ENCODE results near the gene ZBTB33. TPM values are rescaled to one million over a fixed set of nuclear protein-coding genes. Genes with fewer than 3 reads are reported as not detected.

The ZBTB33 gene
- total RNA-seq, 1 donor from 2014 or later, result 20.0 TPM

DNA sequence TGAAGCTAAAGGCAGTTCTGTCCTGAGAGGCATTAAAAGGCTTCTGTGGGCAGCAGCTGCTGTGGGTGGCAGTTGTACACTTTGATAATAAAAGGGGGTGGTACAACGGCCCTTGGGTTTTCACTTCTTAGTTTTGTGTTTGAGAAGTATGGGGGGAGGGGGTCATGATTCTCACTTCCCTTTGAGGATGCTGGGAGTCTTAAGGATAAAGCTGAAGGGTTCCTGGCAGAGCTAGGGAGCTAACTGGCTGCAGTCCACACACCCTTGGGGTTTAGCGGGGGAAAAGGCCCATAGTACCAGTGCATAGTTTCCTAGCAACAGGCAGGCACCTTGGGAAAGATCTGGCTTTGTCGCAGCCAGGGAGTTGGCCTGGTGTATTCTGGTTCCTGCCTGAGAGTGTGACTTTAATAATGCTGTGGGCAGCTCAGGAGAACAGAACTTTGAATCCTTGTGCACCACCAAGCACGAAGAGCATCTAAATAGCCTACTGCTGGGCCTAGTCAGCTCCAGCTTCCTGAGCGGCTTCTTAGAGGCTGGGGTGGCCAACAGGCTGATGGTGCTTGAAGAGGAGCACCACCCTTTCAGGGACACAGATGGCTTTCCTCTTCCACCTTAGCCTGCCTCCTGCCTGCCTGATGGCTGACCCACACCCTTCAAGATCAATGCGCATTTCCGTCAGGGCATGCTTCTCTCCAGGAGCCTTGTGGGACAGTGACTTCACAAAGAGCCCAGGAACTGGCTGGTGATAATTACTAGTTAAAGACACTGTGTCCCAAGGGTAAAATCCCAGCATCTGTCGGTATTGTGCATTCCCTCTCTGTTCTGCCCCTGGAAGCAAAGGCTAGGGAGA lies 12.5 kb downstream of the ZBTB33 start:
- no peak for DNase-seq (ENCODE audit: low read depth)

DNA sequence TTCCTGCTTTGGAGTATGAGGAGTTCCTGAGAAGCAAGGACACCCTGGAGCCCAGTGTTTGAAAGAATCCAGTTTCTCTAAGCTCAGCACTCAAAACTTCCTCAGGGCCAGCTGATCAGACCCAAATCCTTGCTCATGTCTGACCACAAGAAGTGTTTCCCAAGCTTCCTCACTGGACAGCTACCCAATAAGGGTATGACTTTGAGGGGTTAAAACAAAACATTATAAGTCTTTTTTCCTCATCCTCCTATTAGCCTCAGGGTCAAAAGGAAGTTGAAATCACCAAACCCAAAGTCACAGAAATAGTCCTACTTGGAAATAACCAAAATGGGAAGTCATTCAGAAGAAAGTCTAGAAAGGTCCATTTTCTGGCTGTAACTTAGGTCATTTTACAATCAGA lies 13.7 kb downstream of the ZBTB33 start:
- DNase-seq (ENCODE audit: low read depth), result no peak

DNA sequence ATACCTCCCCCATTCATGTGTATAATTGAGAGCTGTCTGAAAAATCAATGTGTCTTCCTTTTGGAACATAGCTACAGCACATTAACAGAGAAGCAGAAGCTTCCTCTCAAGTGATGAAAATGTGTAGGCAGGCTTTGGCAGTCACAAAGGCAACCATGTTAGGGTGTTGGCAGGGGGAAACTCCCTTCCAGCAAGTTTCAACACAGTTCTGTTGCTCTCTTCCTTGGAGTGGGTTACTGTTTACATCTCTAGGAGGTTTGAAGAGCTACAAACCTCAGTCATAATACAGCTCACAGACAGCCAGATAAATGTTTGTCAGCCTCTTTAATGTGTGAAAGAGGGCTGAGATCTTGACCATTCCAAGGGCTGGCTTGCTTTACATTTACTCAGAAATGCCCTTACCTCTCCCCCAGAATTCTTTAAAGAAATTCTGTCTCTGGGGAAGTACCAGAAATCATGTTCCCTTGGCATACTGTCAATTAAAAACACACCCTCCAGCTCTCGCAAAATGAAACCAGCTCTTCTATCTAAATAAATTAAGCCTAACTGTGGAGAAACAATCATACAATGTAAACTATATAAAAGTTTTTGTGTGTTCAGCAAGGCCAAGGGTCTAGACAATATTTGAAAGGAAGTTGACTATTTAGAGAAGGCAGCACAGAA lies 18.9 kb downstream of the ZBTB33 start:
- no peak for DNase-seq (ENCODE audit: low read depth)

DNA sequence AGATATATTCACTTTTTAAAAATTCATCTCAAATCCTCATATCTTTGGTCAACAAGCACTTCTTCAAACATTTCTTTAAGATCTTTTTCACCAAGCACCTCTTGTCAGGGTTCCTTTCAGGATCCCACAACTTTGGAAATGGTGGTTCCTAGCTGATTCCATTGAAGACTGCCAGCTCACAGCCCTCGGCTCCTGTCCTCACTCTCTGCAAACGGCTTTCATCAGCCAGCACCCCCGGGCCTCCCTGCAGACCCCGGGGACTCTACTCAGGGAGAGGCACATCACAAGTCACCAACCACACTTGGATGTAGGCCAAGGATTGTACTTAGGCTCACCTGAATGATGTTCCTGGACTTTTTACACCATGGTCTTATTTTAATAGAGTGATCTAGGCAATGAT lies 20.0 kb downstream of the ZBTB33 start:
- DNase-seq (ENCODE audit: low read depth), result no peak

DNA sequence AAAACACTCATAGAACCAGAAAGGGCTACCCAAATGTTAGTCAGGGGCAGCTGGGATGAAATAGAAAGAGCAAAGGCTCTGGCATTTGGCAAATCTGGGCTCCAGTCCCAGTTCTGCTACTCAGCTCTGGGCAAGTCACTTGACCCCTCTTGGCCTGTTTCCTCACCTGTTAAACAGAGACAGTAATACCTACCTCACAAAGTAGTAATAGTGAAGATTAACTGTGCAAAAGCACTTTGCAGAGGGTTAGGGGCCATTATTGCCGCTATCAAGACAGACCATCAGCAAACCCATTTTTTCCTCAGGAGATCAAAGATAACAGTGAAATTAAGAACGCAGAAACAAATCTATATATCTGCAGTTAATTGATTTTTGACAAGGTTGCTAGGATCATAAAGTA lies 20.6 kb downstream of the ZBTB33 start:
- peak; percentile 4 for DNase-seq (ENCODE audit: low read depth)

DNA sequence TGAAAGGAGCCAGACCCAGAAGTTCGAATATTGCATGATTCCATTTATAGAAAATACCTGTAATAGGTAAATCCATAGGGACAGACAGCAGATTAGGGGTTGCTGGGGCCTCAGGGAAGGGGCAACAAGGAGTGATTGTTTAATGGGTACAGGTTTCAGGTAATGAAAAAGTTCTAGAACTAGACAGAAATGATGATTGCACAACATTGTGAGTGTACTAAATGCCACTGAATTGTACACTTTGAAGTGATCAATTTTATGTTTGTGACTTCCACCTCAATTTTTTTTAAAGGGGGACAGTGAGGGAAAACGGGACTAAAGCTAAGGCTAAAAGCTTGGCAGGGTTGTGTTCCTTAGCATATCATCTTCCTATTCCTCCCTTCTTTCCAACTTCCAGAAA lies 23.5 kb downstream of the ZBTB33 start:
- DNase-seq (ENCODE audit: low read depth), result no peak

DNA sequence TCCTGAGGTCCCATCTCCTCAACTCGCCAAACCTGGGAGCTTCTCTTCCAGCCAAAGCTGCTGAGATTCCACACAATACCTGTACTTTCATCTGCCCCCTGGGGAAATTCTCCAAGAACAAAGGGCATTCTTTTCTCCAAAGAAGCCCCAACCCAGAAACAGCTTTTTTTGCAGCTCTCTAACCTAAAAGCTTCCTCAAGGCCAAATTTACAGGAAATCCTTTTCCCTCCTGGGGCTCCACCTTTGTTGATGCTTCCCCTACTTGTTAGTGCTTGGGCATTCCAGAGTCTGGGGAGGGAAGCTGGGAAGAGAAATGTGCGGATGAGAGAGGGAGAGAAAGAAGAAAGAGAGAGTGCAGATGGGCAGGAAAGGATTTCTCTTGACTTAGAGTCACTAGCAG lies 24.3 kb downstream of the ZBTB33 start:
- no peak for DNase-seq (ENCODE audit: low read depth)

DNA sequence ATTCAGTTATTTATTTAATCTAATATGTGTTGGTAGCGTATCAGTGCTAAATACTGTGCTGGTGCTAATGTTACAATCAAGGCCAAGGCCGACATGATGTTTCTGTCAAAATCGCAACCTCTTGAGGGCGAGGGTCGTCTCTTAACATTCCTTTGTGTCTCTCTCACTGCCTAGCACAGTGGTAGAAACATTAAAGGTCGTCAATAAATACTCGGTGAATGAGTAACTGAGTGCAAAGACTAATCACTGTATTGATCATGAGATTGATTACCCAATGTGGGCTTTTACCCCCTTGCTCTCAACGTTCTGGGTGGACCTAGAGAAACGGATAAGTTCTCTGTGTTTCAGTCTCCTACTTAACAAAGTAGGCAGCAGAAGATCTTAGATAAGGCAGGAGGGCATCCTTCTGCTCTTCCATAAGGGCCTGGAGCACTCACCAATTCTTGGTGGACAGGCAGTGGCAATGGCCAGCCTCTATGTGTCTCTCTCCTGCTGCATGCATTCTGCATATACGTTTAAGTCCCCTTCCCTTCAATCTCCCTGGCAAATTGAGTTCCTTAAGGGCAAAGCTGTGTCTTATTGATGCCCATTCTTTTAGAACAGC lies 30.5 kb downstream of the ZBTB33 start:
- DNase-seq (ENCODE audit: low read depth), result no peak

DNA sequence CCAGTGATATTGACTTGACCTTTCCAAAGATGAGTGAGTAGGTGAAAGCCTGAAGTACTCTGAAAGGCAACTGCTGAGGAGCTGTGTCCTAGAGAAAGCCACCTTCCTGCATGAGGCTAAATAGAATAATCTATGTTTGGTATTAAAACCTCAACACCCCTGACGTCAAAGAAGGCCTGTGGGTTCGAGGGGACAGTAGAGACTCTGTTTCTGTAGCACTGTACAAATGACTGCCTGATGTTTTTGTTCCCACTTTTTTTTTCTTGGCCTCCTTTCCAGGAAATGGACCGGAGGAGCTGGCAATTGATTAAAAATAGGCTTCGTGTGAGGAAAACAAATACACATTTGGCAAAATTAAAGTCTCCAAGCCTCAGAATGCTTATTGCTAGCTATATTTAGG lies 31.1 kb downstream of the ZBTB33 start:
- DNase-seq (ENCODE audit: low read depth), result no peak

DNA sequence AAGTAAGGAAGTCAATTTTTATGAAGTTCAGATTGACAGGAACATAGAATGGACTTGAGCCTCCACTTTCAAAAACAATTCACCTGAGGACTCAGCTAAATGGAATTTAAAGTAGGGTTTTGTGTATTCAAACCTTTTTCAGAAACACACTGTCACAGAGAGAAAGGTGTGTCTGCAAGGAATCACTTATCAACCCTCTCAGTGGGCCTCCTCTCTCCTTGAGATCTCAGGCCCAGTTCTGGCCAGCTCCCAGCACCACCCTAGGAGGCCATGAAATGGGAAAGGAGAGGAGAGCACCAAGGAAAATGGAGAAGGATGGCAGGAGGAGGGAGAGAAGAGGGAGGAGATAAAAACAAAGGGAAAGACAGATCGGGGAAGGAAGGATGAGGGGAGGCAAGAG lies 32.1 kb downstream of the ZBTB33 start:
- no peak for DNase-seq (ENCODE audit: low read depth)

DNA sequence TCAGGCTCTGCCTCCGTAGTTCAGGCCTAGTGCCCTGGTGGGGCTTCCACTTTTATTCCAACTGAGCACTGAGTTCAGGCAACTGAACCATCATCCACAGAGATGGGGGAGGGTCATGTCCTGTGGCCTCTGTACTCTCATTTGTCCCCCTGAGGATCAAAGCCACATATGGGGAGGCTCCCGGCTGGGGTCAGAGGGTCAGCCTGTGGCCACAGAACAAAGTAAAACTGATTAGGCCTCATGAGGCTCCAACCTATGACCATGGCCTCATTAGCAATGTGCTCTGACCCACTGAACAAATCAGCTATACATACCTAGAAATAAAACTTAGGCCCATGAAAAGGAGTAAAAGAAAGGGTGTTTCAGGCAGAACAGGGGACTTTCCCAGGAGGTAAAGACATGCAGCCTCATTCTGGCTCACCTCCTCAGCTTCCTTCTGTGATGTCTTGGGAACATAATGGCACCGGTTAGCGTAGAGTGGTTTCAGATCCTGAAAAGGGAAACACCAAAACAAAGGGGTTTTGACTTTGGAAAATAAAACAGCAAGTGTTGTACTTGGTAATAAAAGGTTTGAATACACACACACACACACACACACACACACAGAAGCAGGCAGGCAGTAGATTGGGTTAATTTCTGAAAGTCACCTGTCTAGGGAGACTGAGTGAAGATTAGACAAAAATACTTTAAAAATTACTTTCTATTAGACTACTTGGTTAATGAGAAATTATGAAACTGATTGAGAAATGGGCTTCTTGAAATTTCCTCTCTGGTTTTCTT lies 36.3 kb downstream of the ZBTB33 start:
- no peak for DNase-seq (ENCODE audit: low read depth)

DNA sequence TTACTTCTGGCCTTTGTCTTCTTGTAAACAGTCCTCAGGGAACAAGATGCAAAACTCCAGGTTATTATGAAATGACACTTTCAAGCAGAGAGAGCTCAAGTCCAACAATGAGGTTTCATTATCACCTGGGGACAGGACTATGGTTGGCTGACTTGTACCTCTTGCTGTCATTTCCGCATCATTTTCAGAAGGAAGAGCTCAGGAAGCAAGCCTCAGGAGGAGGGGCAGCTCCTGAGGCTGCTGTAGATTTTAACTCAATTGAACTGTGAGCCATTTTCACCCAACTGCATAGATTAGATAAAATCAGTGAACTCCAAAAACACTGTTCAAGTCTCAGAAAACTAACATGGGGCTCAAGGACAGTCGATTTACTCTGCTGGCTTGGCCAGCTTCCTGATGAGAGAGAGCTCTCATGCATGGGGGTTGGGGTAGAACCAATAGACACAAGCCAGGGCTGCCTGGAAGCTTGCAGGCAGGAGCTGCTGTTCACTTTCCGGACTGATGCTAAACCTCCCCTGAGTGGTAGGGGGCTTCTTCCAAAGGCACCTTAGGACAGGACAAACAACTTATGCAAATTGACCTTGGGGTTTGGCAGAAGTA lies 37.0 kb downstream of the ZBTB33 start:
- DNase-seq (ENCODE audit: low read depth), result no peak

DNA sequence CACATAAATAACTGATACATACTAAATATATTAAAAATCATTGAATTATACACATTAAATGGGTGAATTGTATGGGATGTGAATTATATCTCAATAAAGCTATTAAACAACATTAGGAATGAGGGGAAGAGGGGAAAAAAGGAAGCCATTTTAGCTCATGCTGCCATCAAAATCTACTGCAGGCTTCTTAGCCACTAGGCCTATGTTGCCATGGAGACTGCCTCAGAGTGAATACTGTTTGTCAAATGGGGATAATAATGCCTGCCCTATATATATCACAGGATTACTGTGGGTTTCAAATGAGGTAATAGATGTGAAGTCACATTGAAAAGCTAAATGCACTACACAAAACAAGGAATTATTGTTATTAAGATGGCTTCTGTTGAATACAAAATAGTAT lies 39.5 kb downstream of the ZBTB33 start:
- DNase-seq (ENCODE audit: low read depth), result no peak

DNA sequence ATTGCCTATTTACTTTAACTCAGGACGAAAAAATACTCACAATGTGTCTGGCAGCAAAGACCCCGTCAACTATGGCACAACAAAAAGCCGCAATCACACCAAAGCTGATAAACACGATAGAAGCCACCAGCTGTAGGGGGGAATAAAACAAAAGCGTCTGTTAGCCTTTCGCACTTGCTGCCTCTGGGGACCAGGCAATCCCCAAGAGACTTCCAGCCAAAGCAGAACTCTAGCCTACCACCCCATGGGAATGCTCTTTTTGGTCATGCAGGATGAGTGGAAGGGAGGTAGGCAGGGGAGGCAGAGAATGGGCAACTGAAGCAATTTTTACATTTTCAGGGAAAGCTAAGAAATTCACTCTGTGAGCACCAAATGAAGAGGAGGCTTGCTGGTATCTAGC lies 40.6 kb downstream of the ZBTB33 start:
- DNase-seq (ENCODE audit: low read depth), result no peak

DNA sequence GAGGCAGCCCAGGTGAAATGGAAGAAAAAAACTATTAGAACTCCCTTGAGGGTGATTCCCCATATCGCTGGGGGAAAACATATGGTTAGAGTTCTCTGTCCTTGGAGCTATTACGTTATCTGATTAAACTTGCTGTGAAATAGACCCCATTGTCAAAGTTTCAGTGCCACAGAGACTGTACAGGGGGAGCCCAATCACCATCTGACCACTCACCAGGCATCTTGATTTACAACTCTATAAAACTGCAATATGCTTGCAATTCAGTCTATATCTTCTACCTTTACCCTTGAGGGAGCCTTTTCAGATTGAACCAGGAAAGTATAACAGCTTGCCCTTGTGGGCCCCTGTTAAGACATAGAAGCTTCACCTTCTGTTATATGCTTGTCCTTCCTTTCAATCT lies 42.4 kb downstream of the ZBTB33 start:
- no peak for DNase-seq (ENCODE audit: low read depth)

DNA sequence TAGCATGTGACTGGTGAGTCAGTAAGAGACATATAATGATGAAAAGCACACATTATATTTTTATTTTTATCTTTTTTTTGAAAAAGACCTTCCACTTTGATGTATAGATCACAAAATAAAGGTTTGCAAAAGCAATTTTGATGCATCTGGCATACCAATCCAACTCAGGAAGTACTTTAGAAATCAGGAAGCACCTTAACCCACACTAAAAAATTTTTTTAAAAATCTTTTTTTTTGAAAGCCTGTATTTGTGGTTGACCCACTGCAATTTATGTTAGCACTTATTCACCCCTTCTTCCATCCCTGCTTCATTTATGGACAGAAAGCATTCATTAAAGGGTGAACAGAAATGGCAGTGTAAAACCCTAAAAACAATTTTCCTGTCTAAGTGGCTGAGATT lies 44.0 kb downstream of the ZBTB33 start:
- DNase-seq (ENCODE audit: low read depth), result no peak

DNA sequence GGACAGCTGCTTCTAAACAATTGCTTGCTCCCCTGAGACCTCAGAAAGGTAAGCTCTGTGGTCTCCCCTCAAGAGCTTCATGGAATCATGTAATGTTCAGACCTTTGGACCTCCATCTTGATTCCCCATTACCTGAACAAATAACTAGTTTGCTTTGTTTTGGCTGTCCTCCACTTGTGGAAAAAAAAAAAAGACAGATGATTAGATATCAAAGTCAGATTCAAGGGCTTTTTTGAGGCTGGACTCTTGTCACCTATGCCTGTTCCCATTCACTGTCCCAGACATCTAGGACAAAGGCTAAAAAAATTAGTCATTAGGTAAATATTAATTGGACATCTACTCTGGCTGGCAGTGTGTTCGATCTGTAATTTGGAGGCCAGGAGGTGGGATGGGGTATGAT lies 47.3 kb downstream of the ZBTB33 start:
- no peak for DNase-seq (ENCODE audit: low read depth)

DNA sequence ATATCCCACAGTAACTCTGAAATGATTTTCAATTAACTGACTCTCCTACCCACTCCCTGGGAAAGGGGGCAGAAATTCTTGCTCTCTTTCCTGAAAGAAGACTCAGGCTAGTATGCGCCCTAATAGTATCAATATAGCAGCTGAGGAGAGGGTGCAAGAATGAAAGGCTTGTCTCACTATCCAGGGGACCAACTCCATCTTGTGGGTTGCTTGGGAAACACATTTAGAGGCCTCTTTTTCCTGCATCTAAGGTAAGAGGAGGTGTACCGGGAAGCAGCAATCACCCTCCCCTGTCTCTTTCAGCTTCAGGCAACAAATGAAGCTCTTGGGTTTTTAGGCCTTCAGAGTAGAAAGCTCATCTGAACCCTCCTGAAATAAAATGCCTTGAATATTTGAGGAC lies 49.3 kb downstream of the ZBTB33 start:
- no peak for DNase-seq (ENCODE audit: low read depth)

DNA sequence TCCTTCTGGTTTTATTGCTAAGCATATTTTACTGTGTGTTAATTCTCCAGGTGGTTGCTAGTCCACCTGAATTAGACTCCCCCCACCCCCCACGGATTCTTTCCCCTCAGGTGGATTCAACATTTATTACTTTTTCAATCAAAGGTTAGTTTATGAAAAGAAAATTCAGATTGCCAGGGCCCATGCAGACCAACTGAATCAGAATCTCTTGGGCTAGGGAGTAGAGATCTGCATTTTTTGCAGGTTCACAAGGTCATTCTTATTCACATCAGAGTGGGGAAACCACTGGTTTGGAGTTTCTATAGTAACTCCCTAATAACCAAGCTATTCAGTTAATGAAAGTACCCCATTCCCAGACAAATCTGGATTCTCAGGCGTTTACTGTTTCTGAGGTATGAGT lies 50.9 kb downstream of the ZBTB33 start:
- no peak for DNase-seq (ENCODE audit: low read depth)

DNA sequence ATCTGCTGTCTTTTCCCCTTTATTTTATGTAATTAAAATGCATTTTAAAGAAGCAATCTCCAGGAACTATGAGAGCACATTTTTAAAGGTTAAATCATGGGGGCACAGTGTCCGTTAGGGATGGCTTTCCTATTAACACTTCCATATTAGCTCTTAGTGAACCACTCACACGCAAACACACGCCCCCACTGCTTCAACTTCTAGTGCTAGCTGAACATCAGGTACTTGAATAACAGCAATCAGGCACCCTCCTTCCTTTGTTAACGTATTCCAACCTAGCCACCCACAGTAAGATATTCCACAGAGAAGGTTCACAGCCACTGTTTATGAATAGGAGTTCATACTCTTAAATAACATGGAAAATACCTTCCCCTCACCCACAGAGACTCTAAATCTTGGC lies 51.3 kb downstream of the ZBTB33 start:
- no peak for DNase-seq (ENCODE audit: low read depth)

DNA sequence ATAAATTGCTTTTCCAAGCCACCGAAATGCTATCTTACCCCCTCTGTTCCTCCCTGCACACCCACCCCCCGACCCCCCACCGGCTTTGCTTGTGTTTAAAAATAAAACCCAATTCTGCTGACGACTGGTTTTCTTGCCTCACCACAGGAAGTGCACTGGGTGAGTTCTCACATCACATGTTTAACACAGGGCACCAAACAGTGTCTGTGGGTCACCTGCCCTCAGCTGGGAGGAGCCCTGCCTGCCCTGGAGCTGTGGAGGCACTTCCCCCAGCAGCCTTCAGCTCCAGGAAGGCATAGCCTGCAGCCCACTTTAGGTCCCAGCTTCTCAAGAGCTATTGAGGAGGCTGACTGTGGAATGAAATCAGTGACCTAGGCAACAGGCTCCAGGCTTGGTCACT lies 51.8 kb downstream of the ZBTB33 start:
- DNase-seq (ENCODE audit: low read depth), result no peak
